Right kidney (tissue), 1 donor: ENCODE results near the gene CHI3L1.

Experiments used
- DNase-seq: peaks from one replicate; pipeline ENCODE4 v3.0.0-alpha.2; 2016

Gene CHI3L1

DNA sequence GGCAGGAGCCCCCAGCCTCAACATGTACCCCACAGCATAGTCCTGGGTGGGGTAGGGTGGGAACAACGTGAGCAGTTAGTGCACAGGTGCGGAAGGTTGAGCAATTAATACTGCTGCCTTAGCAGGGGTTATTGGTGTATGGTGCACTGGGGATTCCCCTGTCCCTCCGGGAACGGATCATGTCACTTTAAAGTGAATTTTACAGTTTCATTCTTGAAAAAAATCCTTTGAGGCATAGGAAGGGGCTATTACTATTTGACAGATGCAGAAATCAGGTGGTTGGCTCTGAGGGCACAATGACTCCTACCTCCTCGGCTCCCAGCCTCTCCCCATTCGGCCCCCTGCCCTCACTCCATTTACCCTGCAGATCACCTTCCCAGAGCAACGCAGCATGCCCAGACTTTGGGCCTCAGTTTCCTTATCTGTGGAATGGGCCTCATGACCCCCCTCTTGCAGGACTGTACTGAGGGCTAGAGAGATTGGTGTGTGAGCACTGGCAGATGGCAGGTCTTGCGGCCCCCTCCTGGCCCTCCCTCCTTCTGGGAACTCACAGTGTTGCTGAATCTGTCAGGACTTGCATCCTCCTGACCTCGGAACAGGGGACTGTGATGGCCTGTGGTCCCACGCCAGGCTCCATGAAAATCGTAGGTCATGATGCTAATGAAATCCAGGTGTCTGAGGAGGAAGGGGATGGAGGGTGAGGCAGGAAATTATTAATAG is 5.7 kb downstream of the CHI3L1 start:
- DNase-seq, result no peak

DNA sequence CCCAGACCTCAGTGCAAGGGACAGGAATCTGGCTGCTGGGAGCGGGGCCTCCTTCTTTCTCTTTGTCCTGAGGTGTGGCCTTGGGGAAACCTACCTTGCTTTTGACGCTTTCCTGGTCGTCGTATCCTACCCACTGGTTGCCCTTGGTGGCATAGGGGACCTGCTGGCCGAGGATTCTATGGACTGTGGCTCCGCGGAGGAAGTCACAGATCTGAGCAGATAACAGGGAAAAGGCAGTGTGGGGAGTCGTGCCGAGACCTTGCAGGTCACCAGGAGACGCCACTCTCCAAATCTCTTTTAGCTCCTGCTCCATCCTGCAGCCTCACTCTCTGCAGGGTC is 6.9 kb downstream of the CHI3L1 start:
- DNase-seq, result no peak

DNA sequence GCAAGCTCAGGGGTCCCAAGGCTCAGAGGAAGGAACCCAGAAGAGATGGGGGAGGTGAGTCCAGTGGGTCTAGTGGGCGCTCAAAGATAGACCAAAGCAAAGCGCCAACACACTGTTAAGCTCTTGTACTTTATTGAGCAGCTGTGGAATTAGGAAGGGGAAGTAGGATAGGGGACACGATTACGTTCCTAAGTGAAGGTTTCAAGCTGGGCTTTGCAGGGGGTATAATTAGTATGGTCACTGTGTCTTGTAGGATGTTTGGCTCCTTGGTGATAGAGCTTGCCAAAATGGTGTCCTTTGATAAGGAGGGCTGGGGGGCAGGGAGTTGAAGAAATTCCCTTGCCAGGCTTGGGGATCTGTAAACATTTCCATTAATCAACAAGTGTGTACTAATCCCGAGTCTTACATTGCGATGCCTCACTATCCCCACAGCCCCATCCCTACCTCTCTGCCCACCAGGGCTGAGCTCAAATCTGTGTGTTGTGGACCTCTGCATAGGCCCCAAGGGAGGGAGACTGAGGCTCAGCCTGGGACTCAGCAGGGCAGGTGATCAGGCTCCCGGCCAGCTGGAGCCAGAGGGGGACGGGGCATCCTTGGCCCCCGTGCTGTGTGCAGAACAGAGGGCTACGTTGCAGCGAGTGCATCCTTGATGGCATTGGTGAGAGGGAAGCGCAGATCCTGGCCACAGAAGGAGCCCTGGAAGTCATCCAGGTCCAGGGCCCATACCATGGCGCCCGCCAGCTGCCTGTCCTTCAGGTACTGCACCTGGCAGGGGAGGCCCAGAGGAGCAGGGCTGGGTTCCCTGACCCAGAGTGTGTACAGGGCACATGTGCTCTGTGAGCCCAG is 7.5 kb downstream of the CHI3L1 start:
- no peak for DNase-seq

- DNase-seq, result no peak
Observed at GRCh38 chr1:203178083-203178482, 8.4 kb downstream of the CHI3L1 start.

DNA sequence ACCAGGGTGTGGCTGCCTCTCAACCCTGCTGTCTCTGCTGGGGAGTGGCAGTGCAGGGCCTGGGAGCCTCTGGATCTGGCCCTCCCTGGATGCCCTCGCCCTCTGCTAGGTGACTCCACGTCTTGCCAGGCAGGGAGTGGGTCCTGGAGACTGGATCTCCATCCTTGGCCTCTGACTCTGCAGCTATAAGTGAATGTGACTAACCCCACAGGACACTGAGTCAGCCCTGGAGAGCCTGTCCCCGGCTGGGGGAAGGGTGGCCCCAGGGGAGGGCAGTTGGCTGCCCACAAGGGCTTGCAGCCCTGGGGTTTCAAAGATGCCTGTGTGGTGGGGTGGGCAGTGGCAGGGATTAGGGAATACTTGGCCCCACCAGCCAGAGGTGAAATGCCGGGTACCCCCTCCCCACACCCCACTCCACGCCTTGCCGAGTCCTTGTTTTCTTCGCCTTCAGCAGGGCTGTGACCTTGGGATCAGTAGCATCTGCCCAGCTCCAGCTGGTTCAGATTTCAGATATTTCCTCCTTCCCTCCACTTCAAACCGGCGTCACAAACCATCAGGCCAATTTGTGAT is 8.9 kb downstream of the CHI3L1 start:
- DNase-seq, result no peak

DNA sequence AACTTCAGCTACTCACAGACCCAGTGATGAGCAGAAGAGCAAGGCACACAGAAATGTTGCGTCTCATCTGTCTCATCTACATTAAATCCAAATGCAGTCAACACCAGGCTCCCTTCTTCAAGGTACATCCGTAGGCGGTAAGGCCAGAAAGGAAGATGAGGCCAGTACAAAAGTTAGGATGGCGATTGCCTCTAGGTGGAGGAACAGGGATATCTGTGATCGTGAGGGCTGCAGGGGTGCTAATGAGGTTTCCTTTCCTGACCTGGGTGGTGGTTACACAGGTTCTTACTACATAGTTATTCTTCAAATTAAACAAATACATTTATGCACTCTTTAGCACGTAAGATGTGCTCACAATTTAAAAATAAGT is 9.5 kb downstream of the CHI3L1 start:
- no peak for DNase-seq

DNA sequence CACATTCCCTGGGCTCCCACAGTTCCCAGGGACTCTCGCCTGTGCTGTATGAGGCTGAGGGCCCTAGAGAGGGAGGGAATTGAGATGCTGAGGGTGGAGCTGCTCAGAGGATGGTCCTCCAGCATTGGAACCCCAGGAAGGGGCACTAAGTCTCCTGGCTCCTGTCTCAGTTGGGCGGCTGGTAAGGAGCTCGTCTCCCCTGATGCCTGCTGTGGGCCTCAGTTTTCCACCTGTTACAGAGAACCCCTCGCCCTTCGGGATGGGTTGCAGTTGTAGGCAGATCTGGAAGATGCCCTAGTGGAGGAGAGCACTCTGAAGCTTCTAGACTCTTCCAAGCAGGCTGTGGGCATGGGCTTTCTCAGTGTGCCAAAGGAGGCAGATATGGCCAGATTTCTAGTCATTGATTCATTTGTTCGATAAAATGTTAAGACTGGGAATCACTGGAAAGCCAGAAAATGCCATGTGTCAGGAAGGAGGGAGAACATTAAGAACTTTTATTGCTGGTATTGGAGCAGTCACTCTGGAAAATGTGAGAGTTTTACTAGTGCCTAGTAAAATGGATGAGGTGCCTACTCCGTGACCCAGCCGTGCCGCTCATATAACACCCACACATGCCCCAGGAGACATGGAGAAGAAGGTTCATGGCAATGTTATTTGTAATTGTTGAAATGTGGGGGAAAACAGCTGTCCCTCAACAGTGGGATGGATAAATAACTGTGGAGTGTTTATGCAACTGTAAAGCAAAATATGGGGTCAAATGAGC is 10.1 kb downstream of the CHI3L1 start:
- DNase-seq, result no peak

DNA sequence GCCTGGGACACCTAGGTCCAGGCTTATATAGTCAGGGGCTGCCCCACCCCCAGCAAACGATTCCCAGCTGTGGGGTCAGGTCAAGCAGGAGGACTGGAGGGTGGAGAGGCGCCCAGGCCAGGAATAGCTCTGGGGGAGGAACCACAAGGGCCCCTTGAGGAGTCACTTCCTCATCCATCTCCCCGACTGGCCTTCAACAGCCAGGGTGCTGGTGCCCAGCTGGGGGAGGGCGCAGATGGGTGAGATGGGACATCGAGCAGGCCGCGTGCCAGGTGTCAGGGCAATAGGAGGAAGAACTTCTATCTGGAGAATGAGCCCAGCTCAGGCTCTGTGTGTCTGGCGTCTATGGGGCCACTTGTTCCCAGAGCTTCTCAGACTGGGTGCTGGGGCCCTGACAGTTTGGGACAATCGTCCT is 10.7 kb downstream of the CHI3L1 start:
- no peak for DNase-seq

DNA sequence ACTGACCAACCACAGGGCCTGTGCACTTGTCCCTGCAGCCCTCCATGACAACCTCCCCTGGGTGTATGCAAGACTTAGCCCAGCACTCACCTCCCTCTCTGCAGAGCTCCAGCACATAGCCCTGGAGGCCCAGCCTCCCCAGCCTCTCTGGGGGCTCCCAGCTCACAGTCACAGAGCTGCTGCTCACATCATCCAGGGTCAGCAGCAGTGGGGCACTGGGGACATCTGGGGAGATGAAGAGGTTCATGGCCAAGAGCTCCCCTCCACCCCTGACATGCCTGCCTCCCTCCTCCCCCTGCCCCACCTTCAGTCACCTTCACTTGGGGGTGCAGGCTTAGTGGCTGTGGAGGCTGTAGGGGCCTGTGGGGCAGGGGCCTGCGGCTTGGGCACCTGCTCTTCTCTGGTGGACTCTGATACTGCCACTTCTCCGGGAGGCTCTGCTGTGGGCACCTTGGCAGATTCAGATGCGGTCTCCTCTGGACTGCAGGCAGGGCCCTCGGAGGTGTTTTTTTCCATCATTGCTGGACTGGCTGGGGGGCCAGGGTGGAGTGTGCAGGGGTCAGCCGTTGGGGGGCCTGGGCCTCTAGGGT is 11.2 kb downstream of the CHI3L1 start, which contains the start of gene MYBPH:
Gene MYBPH, minus strand, starts transcription at position 590 of the 590 bp plus-strand sequence. Its CDS starts 71 bp downstream, at position 519.
- DNase-seq, result no peak

- no peak for DNase-seq
Observed at GRCh38 chr1:203174324-203174985, 12.0 kb downstream of the CHI3L1 start.

DNA sequence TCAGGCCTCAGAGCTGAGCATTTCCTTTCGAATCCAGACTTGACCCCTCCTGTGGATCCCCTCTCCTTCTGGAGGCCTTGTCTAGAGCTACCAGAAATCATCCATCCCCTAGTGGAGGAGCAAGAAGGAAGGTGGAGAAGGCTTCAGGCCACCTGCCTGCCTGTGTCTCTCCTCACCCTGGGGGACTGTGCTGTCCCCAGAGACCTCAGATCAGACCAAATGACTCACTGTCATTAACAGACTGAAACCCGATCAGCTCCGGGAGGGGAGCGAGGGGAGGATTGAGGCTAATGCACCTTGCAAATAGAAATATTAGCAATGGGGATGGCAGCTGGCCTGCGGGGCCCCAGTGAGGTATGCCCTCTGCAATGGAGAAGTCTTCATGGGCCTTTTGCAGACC is 12.9 kb downstream of the CHI3L1 start:
- DNase-seq, result no peak

DNA sequence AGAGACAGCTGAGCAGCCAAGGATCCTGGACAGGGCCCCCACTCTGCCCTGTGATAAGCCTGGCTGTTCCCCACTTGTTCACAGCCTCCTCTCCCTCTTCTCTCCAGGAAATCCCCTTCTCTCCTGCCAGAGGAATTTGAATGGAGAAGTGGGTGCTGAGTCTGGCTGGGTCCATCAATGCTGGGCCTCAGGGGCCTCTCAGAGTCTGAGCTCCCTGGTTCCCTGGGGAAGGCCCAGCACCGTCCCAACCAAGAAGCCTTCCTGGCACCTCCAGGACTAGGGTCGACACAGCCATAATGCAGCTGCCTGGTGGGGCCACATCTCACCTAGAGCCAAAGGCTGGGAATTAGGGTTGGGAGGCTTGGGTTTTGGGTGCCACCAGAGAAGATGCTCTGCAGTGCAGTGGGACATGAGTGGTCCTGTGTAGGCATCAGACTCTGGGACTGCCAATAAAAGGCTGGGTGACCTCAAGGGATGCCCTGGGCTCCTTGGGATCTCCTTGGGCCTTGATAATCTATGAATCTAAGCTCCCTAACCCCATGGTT is 13.4 kb downstream of the CHI3L1 start:
- DNase-seq, result no peak

- DNase-seq, result no peak
Observed at GRCh38 chr1:203172184-203173010, 14.1 kb downstream of the CHI3L1 start.

GRCh38 chr1:203171341-203172183 is 14.9 kb downstream of the CHI3L1 start:
- no peak for DNase-seq

- DNase-seq, result no peak
Observed at GRCh38 chr1:203170625-203171330, 15.7 kb downstream of the CHI3L1 start.

DNA sequence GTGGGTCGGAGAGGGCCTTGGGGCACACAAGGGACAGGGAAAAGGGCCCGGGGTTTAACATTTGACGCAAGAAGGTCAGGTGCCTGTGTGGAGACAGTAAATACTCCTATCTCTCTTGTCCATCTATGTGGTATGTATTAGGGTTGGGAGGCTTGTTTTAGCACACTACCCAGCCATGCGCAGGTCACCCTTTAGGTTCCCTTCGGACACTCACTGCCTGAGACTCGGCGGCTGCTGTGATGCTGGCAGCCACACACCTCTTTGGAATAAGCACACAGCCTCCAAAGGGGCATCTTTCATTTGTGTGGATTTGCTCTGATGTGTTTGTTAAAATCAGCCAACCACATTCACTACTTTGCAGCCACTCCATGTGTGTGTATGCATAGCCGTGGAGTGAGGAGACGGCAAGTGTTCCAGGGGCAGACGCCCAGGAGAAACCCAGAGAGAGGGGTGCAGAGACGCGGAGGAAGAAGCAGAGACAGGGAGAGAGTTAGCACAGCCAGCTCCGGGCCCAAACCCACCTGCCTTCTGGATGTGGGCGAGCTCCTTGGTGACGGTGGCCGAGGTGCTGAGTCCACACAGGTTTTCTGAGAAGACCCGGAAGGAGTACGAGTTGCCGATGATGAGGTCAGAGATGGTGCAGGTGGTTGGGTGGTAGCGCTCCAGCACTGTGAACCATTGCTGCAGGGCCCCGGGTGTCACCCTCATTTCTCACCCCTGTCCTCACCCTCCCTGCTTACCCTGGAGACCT is 16.6 kb downstream of the CHI3L1 start:
- DNase-seq, result no peak

GRCh38 chr1:203168991-203169390 is 17.5 kb downstream of the CHI3L1 start:
- DNase-seq, result no peak

- DNase-seq, result no peak
Observed at GRCh38 chr1:203168256-203168786, 18.2 kb downstream of the CHI3L1 start.
